Gastroesophageal sphincter (tissue), 3 donors: Measurements from ENCODE around the gene RASGEF1C.

Experiments
- CTCF ChIP-seq, 4 experiments: fragments of 200-600 bp in 2 of 4; fragments of 450-650 bp in 2 of 4; sonication (generic) in 1 of 4; IDR thresholded peaks; one replicate each; pipeline ENCODE4 v1.5.1; 2017 to 2019; ENCODE audit warnings: antibody characterized with exemption in 4 of 4, mild to moderate bottlenecking in 2 of 4, moderate library complexity in 2 of 4
- POLR2A ChIP-seq, 2 donors: fragments of 450-650 bp; IDR thresholded peaks; one replicate each; pipeline ENCODE4 v1.6.1; 2017; ENCODE audit warnings: antibody characterized with exemption in 2 of 2, mild to moderate bottlenecking in 2 of 2, moderate library complexity in 1 of 2

- no peak for TF ChIP-seq CTCF (IDR thresholded peaks at IDR 0.05)
- no peak for TF ChIP-seq POLR2A (IDR thresholded peaks at IDR 0.05)
These were observed 49.3 kb downstream of the RASGEF1C start for GRCh38 chr5:180159756-180160155.
